Measurements from ENCODE around the gene EME2.

Gene EME2

GRCh38 chr16:1745181-1745899, 27.3 kb upstream of the EME2 start:
- peak; percentile 96 for DNase-seq (ENCODE audit: low read depth)

GRCh38 chr16:1745900-1746692, 26.5 kb upstream of the EME2 start:
- peak; percentile 88 for DNase-seq (ENCODE audit: low read depth)

GRCh38 chr16:1746693-1747195, 25.9 kb upstream of the EME2 start:
- peak; percentile 58 for DNase-seq (ENCODE audit: low read depth)

- no peak for DNase-seq (ENCODE audit: low read depth)
Observed at GRCh38 chr16:1747934-1748333, 24.7 kb upstream of the EME2 start.

GRCh38 chr16:1749152-1750117, 23.2 kb upstream of the EME2 start:
- DNase-seq (ENCODE audit: low read depth): no peak

- no peak for DNase-seq (ENCODE audit: low read depth)
Observed at GRCh38 chr16:1751946-1752345, 20.7 kb upstream of the EME2 start.

GRCh38 chr16:1752853-1753252, 19.8 kb upstream of the EME2 start:
- DNase-seq (ENCODE audit: low read depth): no peak

GRCh38 chr16:1754204-1754603, 18.4 kb upstream of the EME2 start:
- DNase-seq (ENCODE audit: low read depth): no peak

- DNase-seq (ENCODE audit: low read depth): no peak
Observed at GRCh38 chr16:1757714-1758461, 14.7 kb upstream of the EME2 start.

- DNase-seq (ENCODE audit: low read depth): no peak
Observed at GRCh38 chr16:1758923-1759322, 13.7 kb upstream of the EME2 start.

GRCh38 chr16:1759511-1759910, 13.1 kb upstream of the EME2 start:
- DNase-seq (ENCODE audit: low read depth): no peak

GRCh38 chr16:1760911-1761310, 11.7 kb upstream of the EME2 start:
- DNase-seq (ENCODE audit: low read depth): no peak

GRCh38 chr16:1761751-1762150, 10.9 kb upstream of the EME2 start:
- DNase-seq (ENCODE audit: low read depth): no peak

- DNase-seq (ENCODE audit: low read depth): no peak
Observed at GRCh38 chr16:1762196-1762878, 10.3 kb upstream of the EME2 start.

GRCh38 chr16:1762879-1763520, 9.6 kb upstream of the EME2 start:
- no peak for DNase-seq (ENCODE audit: low read depth)

GRCh38 chr16:1763521-1764511, 8.8 kb upstream of the EME2 start:
- DNase-seq (ENCODE audit: low read depth): peak; percentile 35

- no peak for DNase-seq (ENCODE audit: low read depth)
Observed at GRCh38 chr16:1764971-1765370, 7.6 kb upstream of the EME2 start.

GRCh38 chr16:1765826-1766225, 6.8 kb upstream of the EME2 start:
- DNase-seq (ENCODE audit: low read depth): no peak

GRCh38 chr16:1766231-1766630, 6.4 kb upstream of the EME2 start:
- no peak for DNase-seq (ENCODE audit: low read depth)
